Right ventricle myocardium inferior (tissue), 1 donor: ENCODE results near the gene UMODL1. TPM values are rescaled to one million over a fixed set of nuclear protein-coding genes. Genes with fewer than 3 reads are reported as not detected.
A peak's percentile ranks its signal among the peaks of the same experiment; 100 is the strongest.

Experiments
- ATAC-seq: fragments of 200-7000 bp; cut with Tn5 transposase; one replicate; pipeline ENCODE4 v1.9.1; 2020; ENCODE audit warnings: mild to moderate bottlenecking, moderate library complexity
- DNase-seq: peaks from one replicate; pipeline ENCODE4 v3.0.0; 2021; ENCODE audit errors: missing footprints
- intact Hi-C: fragments of 100-400 bp; cut with DNase I; formaldehyde crosslinking; loops from one replicate; pipeline ENCODE4 v1.11.0; 2022
- total RNA-seq: library from RNA; stranded (reverse); fragmentation: NEBNext Ultra II Directional; extraction: Animal tissue kit (Norgen Biotek cat#: 25700); gene quantifications from one replicate; pipeline ENCODE4 v1.2.1, GENCODE V29; 2021
- donor health status: DM: no; HTN: yes; CAD: no; lungs with severe emphysema.

The UMODL1 gene
- total RNA-seq, 1 donor from 2014 or later = not detected

- intact Hi-C loops = no loop called here
- no peak for DNase-seq
- ATAC-seq = no peak
These were observed 49.2 kb downstream of the UMODL1 start for GRCh38 chr21:42120101-42120902.

DNA sequence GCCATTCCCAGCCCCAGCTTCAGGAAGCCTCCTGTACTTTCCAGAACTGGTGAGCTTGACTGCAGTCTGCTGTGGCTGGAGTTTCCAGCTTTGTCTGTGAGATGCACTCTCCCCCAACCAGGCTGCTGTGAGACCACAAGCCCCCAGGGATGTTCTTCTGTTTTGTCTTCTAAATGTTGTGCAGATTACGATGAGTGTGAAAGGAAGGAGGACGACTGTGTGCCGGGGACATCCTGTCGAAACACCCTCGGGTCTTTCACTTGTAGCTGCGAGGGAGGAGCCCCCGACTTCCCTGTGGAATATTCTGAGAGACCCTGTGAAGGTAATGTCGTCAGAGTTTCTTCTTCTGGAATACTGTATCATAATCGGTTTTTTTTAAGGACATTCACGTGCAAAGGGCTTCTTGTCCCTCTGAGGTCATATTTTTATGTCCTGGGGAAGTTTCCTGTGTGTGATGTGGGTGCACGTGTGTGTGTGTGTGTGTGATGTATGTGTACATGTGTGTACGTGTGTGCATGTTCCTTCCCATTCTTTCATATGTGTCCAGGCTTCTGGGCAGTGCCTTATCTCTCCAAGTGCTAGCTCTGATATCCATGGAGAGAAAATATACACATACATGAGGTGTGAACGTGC is 49.9 kb downstream of the UMODL1 start:
- ATAC-seq (no peak), DNase-seq (no peak)
- intact Hi-C loops = no loop called here

- DNase-seq (no peak), ATAC-seq (no peak)
- intact Hi-C loops = no loop called here
These were observed 50.7 kb downstream of the UMODL1 start for GRCh38 chr21:42121794-42122193.

- DNase-seq = no peak
- intact Hi-C loops = no loop called here
- no peak for ATAC-seq
These were observed 51.3 kb downstream of the UMODL1 start for GRCh38 chr21:42122398-42122797.

DNA sequence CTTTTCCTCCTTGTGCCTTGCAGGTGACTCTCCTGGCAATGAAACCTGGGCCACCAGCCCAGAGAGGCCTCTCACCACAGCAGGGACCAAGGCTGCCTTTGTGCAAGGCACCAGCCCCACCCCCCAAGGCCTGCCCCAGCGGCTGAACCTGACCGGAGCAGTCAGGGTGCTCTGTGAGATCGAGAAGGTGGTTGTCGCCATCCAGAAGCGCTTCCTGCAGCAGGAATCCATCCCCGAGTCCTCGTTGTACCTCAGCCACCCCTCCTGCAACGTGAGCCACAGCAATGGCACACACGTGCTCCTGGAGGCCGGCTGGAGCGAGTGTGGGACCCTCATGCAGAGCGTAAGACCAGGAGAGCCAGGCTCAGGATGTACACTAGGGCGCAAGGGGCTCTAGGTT is 51.7 kb downstream of the UMODL1 start:
- DNase-seq (no peak), ATAC-seq (no peak)
- intact Hi-C loops = no loop called here

- ATAC-seq (no peak), DNase-seq (no peak)
- intact Hi-C loops = no loop called here
These were observed 52.2 kb downstream of the UMODL1 start for GRCh38 chr21:42123219-42123908.

GRCh38 chr21:42124081-42124480 is 53.0 kb downstream of the UMODL1 start:
- ATAC-seq = no peak
- no peak for DNase-seq
- intact Hi-C loops = no loop called here

DNA sequence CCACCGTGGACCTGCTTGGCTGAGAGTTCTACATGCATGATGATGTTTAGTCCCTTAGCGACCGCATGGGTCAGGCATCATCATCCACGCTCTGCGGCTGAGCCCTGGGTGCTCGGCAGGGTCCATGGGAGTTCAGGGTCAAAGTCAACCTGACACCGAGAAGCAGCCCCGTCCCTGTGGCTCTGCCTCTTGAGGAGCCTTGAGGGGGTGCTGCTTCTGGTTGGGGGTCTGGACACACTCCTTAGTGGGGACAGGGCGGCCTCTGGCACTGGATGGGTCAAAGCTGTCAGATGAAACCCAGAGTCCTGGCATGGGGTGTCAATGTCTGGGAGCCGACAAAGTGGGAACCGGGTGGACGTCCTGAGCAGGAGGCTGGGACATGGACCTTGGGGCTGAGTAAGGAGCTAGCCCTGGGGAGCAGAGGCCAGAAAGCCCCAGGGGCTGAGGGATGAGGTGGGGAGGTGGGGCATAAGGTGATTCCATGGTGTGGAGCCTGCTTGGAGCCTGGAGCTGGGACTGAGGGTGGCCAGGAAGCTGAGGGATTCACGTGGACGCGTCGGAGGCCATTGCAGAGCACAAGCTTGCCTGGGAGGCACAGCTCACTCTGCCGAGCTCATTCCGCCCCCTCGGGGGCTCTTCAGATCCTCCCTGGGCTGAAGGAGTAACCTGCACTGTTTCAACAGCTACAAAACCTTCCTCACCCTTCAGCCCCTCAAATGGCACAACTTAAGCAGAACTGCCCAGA is 53.9 kb downstream of the UMODL1 start:
- intact Hi-C loops = no loop called here
- no peak for ATAC-seq
- DNase-seq = no peak

DNA sequence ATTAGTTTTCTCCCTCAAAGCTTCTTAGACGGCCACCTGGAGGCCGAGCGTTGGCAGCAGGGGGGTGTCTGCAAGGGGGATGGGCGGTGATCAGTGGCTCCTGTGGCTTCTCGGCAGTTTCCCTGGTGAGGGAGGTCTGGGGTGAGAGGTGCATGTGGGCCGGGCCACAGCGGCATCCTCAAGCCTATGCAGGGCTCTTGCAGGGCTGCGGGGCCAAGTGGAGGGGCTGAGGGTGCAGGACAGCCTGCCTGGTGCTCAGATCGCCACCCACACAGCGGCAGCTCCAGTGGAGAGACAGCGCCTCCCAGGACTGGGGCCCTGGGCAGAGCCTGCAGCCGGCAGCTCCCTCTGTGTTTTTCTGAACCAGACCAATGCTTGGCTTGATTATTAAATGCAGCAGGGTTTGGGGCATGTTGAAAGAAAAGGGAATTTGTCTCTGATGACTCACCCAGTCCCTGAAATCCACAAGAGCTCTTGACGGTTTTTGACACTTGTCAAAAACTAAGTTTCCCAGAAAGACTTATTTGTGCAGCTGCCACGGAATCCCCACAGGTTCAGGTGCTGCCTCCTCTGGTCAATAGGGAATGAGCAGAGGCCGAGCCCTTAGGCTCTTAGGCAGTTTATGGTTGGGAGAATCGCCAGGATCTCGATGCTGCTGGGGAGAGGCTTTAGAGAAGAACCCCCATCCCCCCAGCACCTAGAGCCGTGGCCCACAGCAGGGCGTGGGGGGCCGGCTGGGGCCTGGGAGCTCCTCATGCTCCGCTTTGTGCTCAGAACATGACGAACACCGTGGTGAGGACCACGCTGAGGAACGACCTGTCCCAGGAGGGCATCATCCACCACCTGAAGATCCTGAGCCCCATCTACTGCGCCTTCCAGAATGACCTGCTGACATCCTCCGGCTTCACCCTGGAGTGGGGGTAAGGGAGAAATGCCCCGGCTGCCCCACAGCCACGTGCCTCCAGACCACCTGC is 54.7 kb downstream of the UMODL1 start:
- DNase-seq (no peak), ATAC-seq (no peak)
- intact Hi-C loops = no loop called here

DNA sequence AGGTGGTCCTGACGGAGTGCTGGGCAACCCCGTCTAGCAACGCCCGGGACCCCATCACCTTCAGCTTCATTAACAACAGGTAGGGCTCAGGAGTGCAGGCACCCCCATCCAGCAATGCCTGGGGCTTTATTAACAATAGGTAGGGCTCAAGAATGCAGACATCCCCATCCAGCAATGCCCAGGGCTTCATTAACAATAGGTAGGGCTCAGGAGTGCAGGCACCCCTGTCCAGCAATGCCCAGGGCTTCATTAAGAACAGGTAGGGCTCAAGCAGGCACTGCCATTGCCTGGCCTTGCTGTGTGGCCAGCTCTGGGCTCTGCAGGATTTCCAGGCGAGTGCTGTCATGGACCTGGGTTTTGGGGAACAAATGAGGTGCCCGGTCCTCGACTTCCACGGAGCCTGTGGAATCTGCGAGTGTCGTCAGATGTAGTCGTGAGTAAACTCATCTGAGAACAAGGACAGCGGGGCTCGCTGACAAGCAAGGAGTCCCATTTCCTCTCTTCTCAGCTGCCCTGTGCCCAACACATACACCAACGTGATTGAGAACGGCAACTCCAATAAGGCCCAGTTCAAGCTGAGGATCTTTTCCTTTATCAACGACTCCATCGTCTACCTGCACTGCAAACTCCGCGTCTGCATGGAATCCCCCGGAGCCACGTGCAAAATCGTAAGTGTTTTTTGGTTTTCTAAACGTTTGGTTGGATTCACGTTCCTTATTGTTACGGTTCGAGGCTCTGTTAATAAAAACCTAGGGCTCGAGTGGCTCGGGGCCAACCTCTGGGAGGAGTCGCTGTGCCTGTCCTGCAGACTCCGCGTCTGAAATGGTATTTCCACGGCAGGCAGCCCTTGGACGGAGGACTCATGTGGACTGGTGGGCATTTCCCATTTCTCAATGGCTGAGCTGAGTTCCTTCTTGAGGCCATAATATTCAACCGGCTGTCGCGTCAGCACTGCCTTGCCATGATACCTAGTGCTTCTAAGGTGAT is 56.3 kb downstream of the UMODL1 start:
- DNase-seq = no peak
- no peak for ATAC-seq
- intact Hi-C loops = no loop called here

- intact Hi-C loops = no loop called here
- ATAC-seq (no peak), DNase-seq (no peak)
These were observed 58.5 kb downstream of the UMODL1 start for GRCh38 chr21:42129300-42130266.

GRCh38 chr21:42130441-42130840 is 59.3 kb downstream of the UMODL1 start:
- intact Hi-C loops = no loop called here
- ATAC-seq = no peak
- no peak for DNase-seq

GRCh38 chr21:42132183-42132582 is 61.1 kb downstream of the UMODL1 start:
- ATAC-seq = no peak
- intact Hi-C loops = no loop called here
- no peak for DNase-seq

DNA sequence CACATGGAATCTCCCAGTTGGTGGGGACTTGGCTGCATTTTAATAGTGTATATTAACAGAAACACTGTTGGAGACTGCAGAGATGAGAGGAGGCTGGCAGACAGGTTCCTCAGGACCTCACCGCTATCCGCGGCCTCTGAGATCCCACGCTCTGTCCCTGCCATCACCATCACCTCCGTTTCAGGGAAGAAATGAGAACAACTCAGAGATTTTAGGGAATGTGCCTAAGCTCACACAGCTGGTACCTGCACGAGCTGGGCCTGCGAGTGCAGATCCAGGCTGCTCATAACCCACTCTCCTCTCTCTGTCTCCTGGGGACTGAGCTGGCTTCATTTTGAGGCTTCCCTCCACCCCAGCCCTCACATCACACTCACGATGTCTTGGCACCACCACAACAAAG is 62.0 kb downstream of the UMODL1 start:
- intact Hi-C loops = no loop called here
- no peak for ATAC-seq
- no peak for DNase-seq

- DNase-seq (peak; percentile 56), ATAC-seq (no peak)
- intact Hi-C loops = no loop called here
These were observed 64.4 kb downstream of the UMODL1 start for GRCh38 chr21:42135386-42136052.
